Breast epithelium (tissue), 3 donors: Measurements from ENCODE around the gene UBE4B.

ENCODE experiments used
- POLR2AphosphoS5 ChIP-seq, 3 donors: sonication (generic); formaldehyde crosslinking; IDR thresholded peaks; one replicate each; pipeline ENCODE4 v1.6.1; 2017; ENCODE audit warnings: antibody characterized with exemption in 3 of 3
- TF ChIP-seq, protein P1 (sequence below), 3 donors: fragments of 450-650 bp; IDR thresholded peaks; one replicate each; pipeline ENCODE4 v1.5.1; 2016 to 2017; ENCODE audit warnings: antibody characterized with exemption in 3 of 3, mild to moderate bottlenecking in 3 of 3, moderate library complexity in 3 of 3

GRCh38 chr1:10027027-10027426, 5.7 kb upstream of the UBE4B start:
- TF ChIP-seq, protein P1, sequence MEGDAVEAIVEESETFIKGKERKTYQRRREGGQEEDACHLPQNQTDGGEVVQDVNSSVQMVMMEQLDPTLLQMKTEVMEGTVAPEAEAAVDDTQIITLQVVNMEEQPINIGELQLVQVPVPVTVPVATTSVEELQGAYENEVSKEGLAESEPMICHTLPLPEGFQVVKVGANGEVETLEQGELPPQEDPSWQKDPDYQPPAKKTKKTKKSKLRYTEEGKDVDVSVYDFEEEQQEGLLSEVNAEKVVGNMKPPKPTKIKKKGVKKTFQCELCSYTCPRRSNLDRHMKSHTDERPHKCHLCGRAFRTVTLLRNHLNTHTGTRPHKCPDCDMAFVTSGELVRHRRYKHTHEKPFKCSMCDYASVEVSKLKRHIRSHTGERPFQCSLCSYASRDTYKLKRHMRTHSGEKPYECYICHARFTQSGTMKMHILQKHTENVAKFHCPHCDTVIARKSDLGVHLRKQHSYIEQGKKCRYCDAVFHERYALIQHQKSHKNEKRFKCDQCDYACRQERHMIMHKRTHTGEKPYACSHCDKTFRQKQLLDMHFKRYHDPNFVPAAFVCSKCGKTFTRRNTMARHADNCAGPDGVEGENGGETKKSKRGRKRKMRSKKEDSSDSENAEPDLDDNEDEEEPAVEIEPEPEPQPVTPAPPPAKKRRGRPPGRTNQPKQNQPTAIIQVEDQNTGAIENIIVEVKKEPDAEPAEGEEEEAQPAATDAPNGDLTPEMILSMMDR (IDR thresholded peaks at IDR 0.05), result no peak
- TF ChIP-seq POLR2AphosphoS5 (IDR thresholded peaks at IDR 0.05), result no peak
